Epithelial cell of esophagus (primary cell): Measurements from ENCODE around the gene SP1.

Experiments
- DNase-seq: peaks from one replicate; pipeline ENCODE4 v3.0.0; 2010; ENCODE audit warnings: low read depth
- H3K4me3 ChIP-seq: 2 replicates; pipeline ENCODE4 v1.5.1; 2011; ENCODE audit warnings: mild to moderate bottlenecking, low read length, control low read depth
- TF ChIP-seq, protein P1 (sequence below): IDR thresholded peaks from 2 replicates; pipeline ENCODE4 v1.5.1; 2011; ENCODE audit warnings: low read depth, mild to moderate bottlenecking, low read length, control low read depth, inconsistent platforms; ENCODE audit not compliant: insufficient read depth; ENCODE audit errors: missing control alignments

SP1 gene

DNA sequence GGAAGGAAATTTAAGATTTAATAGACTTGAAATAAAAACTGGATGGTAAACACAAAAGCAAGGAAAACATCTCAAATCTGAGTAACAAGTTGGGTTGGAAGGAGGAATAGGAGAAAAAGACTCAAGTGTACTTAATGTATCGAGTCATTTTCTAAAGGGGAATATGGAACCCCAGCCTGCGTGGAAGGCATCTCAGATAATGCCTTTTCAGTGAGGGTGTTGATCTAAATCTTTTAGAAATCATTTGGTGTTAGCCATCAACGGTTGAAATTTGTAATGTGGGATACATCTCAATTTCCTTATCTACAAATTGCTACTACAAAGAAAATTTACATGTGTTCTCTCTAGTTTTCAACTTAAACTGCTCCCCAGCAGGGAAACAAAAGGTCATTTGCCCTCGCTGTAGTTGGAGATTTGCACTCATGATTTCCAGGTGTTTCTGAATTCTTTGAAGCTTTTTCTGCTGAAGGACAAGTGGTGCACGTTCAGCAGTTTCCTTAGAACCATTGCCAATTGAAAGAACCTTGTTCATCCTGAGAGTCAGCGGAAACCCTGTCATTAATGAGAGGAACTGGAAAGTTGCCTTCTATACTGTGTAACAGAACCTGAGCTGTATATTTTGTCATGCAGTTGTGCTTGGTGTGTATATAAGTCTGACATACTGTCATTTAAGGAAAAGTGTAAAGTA is 74.1 kb downstream of the SP1 start:
- DNase-seq: no peak
- TF ChIP-seq, protein P1, sequence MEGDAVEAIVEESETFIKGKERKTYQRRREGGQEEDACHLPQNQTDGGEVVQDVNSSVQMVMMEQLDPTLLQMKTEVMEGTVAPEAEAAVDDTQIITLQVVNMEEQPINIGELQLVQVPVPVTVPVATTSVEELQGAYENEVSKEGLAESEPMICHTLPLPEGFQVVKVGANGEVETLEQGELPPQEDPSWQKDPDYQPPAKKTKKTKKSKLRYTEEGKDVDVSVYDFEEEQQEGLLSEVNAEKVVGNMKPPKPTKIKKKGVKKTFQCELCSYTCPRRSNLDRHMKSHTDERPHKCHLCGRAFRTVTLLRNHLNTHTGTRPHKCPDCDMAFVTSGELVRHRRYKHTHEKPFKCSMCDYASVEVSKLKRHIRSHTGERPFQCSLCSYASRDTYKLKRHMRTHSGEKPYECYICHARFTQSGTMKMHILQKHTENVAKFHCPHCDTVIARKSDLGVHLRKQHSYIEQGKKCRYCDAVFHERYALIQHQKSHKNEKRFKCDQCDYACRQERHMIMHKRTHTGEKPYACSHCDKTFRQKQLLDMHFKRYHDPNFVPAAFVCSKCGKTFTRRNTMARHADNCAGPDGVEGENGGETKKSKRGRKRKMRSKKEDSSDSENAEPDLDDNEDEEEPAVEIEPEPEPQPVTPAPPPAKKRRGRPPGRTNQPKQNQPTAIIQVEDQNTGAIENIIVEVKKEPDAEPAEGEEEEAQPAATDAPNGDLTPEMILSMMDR: no peak
- peak overlapping the region; percentile 85 for H3K4me3 ChIP-seq

DNA sequence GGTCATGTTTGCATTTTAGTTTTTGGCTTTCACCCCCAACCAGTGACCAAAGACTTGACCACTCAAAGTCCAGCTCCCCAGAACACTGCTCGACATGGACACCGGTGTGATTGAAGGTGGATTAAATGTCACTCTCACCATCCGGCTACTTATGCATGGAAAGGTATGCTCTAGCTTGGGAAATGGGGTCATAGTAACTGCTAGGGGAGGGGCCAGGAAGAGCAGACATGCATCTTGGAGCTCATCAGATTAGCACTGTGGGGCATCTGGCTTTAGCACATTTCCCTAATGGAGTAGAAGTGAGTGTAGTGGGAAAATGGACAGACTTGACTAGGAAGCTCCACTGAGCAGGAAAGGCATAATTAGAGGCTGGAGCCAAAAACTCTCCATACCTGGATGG is 74.7 kb downstream of the SP1 start:
- TF ChIP-seq, protein P1: no peak
- no peak overlapping the region for H3K4me3 ChIP-seq

DNA sequence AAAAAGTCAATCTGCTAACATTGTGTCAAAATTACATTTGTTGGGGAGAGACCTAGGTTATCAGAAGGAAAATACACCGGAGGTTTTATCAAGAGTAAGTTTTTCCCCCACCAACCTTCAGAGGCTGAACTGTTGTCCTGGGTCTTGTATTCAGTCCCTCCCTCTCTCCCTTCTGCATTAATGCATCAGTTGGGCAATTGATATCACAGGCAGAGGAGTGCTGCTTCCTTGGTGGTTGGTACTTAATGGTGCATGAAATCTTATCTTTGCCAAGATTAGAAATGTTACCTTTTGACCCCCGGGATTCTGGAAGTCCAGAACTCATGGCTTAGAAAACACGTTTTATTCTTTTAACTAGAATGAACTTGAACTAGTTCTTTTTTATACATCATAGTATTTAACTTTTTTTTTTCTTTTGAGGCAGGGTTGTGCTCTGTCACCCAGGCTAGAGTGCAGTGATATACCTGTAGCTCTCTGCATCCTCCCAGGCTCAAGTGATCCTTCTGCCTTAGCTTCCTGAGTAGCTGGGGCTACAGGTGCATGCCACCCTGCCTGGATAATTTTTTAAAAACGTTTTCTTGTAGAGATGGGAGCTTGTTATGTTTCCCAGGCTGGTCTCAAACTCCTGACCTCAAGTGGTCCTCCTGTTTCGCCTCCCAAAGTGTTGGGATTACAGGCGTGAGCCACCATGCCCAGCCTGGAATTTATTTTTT is 76.8 kb downstream of the SP1 start:
- DNase-seq: no peak
- no peak overlapping the region for H3K4me3 ChIP-seq
- TF ChIP-seq, protein P1: no peak

More for the DNA sequence above, 74.7 kb downstream of the SP1 start:
- DNase-seq: no peak

DNA sequence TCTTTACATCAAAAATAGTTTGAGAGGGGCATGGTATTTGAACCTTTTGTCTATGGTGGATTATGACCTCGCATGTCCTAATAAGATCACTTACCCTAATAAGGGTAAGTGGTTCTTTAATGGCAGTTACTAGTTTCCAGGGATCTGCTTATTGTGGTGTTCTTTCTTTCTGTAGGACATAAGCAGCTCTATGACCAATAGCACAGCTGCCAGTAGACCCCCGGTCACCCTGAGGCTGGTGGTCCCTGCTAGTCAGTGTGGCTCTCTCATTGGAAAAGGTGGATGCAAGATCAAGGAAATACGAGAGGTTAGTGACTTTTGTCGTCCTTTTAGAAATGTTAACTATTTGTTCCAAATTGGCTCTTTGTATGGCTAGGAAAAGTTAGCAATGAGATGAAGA is 79.1 kb downstream of the SP1 start:
- DNase-seq: no peak
- H3K4me3 ChIP-seq: no peak overlapping the region
- TF ChIP-seq, protein P1: no peak

DNA sequence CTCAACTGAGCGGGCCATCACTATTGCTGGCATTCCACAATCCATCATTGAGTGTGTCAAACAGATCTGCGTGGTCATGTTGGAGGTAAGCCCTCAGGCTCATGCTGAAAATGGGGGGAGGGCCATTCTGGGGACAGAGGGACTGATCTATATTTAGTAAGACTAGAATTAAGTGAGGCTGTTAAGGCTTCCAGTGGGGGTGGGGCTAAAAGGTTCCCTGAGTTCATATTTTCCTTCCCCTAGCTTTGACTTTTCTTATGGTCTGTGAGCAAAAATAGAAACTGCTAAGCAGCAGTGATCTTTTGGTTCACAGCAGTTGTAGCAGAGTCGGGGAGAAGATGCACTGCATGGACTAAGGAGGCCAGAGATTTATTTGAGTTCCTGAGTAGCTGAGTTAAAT is 81.1 kb downstream of the SP1 start:
- TF ChIP-seq, protein P1: no peak
- no peak overlapping the region for H3K4me3 ChIP-seq
- DNase-seq: no peak

DNA sequence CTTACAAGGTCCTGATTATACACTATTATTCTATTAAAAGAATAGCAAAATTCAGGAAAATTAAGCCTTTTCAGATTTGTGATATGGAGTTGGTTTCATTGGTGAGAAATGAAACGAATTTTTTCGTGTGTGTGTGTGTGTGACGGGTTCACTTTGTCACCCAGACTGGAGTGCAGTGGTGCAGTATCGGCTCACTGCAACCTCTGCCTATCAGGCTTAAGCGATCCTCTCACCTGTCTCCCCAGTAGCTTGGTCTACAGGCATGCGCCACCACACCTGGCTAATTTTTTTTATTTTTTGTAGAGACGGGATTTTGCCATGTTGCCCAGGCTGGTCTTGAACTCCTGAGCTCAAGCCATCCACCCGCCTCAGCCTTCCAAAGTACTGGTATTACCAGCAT is 81.6 kb downstream of the SP1 start:
- no peak for DNase-seq
- TF ChIP-seq, protein P1: no peak

More for the DNA sequence above, 81.6 kb downstream of the SP1 start:
- no peak overlapping the region for H3K4me3 ChIP-seq
